H9 (cell line): ENCODE data around the gene TMCC2. TPM values are rescaled to one million over a fixed set of nuclear protein-coding genes. Genes with fewer than 3 reads are reported as not detected.
A peak's percentile ranks its signal among the peaks of the same experiment; 100 is the strongest.

Experiments
- DNase-seq: peaks from one replicate; pipeline ENCODE4 v3.0.0-alpha.2; 2017
- H2AFZ ChIP-seq: one replicate; pipeline ENCODE4 v1.6.1; 2013; ENCODE audit warnings: mild to moderate bottlenecking, low read length, control low read depth, moderate library complexity
- H2AK5ac ChIP-seq: 2 replicates; pipeline ENCODE4 v1.6.1; 2013; ENCODE audit warnings: low read length, control low read depth, mixed read lengths; ENCODE audit not compliant: insufficient read length
- H2BK120ac ChIP-seq: one replicate; pipeline ENCODE4 v1.6.1; 2013; ENCODE audit warnings: low read depth, mild to moderate bottlenecking, low read length, control low read depth, inconsistent platforms; ENCODE audit not compliant: poor library complexity, severe bottlenecking
- H2BK12ac ChIP-seq: 2 replicates; pipeline ENCODE4 v1.6.1; 2013; ENCODE audit warnings: low read length, control low read depth, mixed read lengths, low read depth; ENCODE audit not compliant: insufficient read length
- H2BK15ac ChIP-seq: 2 replicates; pipeline ENCODE4 v1.6.1; 2013; ENCODE audit warnings: low read depth, low read length, control low read depth
- H2BK20ac ChIP-seq: one replicate; pipeline ENCODE4 v1.6.1; 2013; ENCODE audit warnings: low read depth, mild to moderate bottlenecking, low read length, control low read depth, inconsistent platforms; ENCODE audit not compliant: poor library complexity, severe bottlenecking
- H2BK5ac ChIP-seq: 2 replicates; pipeline ENCODE4 v1.6.1; 2013; ENCODE audit warnings: low read length, control low read depth, mixed read lengths; ENCODE audit not compliant: insufficient read length
- H3K14ac ChIP-seq: 2 replicates; pipeline ENCODE4 v1.6.1; 2013; ENCODE audit warnings: low read length, control low read depth; ENCODE audit not compliant: insufficient read depth
- H3K18ac ChIP-seq: 2 replicates; pipeline ENCODE4 v1.6.1; 2013; ENCODE audit warnings: low read depth, mild to moderate bottlenecking, mixed read lengths, low read length, control low read depth; ENCODE audit not compliant: insufficient read length
- H3K23ac ChIP-seq: 2 replicates; pipeline ENCODE4 v1.6.1; 2013; ENCODE audit warnings: low read length, control low read depth, mixed read lengths, low read depth; ENCODE audit not compliant: insufficient read length
- H3K23me2 ChIP-seq: 2 replicates; pipeline ENCODE4 v1.6.1; 2013; ENCODE audit warnings: low read depth, mild to moderate bottlenecking, mixed read lengths, low read length, control low read depth; ENCODE audit not compliant: insufficient read length, poor library complexity, severe bottlenecking
- H3K27ac ChIP-seq: 2 replicates; pipeline ENCODE4 v1.5.1; 2013; ENCODE audit warnings: low read length, control low read depth, mixed read lengths, low read depth; ENCODE audit not compliant: insufficient read length
- H3K27me3 ChIP-seq: 2 replicates; pipeline ENCODE4 v1.6.1; 2013; ENCODE audit warnings: low read length, control low read depth, inconsistent platforms; ENCODE audit not compliant: insufficient read depth
- H3K4ac ChIP-seq: 2 replicates; pipeline ENCODE4 v1.6.1; 2013; ENCODE audit warnings: low read depth, mild to moderate bottlenecking, control low read depth, inconsistent platforms, low read length, moderate library complexity
- H3K4me1 ChIP-seq: 2 replicates; pipeline ENCODE4 v1.6.1; 2013; ENCODE audit warnings: low read length, control low read depth, inconsistent platforms; ENCODE audit not compliant: insufficient read depth
- H3K4me2 ChIP-seq: 2 replicates; pipeline ENCODE4 v1.6.1; 2013; ENCODE audit warnings: low read length, control low read depth, mixed read lengths; ENCODE audit not compliant: insufficient read length, insufficient read depth
- H3K56ac ChIP-seq: 2 replicates; pipeline ENCODE4 v1.6.1; 2013; ENCODE audit warnings: low read depth, mild to moderate bottlenecking, mixed read lengths, low read length, control low read depth; ENCODE audit not compliant: insufficient read length
- H3K79me1 ChIP-seq: 2 replicates; pipeline ENCODE4 v1.6.1; 2013; ENCODE audit warnings: low read depth, mild to moderate bottlenecking, moderate library complexity, low read length, control low read depth, inconsistent platforms; ENCODE audit not compliant: insufficient read depth, poor library complexity, severe bottlenecking
- H3K79me2 ChIP-seq: 2 replicates; pipeline ENCODE4 v1.6.1; 2013; ENCODE audit warnings: low read length, control low read depth, inconsistent platforms; ENCODE audit not compliant: insufficient read depth
- H3K9ac ChIP-seq: 2 replicates; pipeline ENCODE4 v1.6.1; 2013; ENCODE audit warnings: low read length, control low read depth, mixed read lengths; ENCODE audit not compliant: insufficient read length; ENCODE audit errors: extremely low read depth
- H3K9me3 ChIP-seq: one replicate; pipeline ENCODE4 v1.6.1; 2013; ENCODE audit warnings: low read depth, low read length, inconsistent platforms; ENCODE audit not compliant: control insufficient read depth
- H3T11ph ChIP-seq: one replicate; pipeline ENCODE4 v1.6.1; 2013; ENCODE audit warnings: mild to moderate bottlenecking, low read length, control low read depth, inconsistent platforms
- H4K20me1 ChIP-seq: one replicate; pipeline ENCODE4 v1.6.1; 2013; ENCODE audit not compliant: control insufficient read depth, insufficient read length, insufficient read depth
- H4K5ac ChIP-seq: 2 replicates; pipeline ENCODE4 v1.6.1; 2013; ENCODE audit warnings: low read depth, mild to moderate bottlenecking, mixed read lengths, low read length, control low read depth; ENCODE audit not compliant: insufficient read length
- H4K8ac ChIP-seq: replicated peaks from 2 replicates; pipeline ENCODE4 v1.6.1; 2013; ENCODE audit warnings: low read length, control low read depth, mixed read lengths, low read depth; ENCODE audit not compliant: insufficient read length
- H4K91ac ChIP-seq: 2 replicates; pipeline ENCODE4 v1.6.1; 2013; ENCODE audit warnings: low read depth, mild to moderate bottlenecking, moderate library complexity, mixed read lengths, low read length, control low read depth; ENCODE audit not compliant: insufficient read length
- H3K27ac Mint-ChIP-seq, 3 experiments: 2 replicates in 2 of 3; 3 replicates in 1 of 3; pipeline ENCODE4 v1.8.0; 2020 to 2021; ENCODE audit warnings: mixed read lengths in 3 of 3, mild to moderate bottlenecking in 1 of 3, moderate library complexity in 1 of 3
- H3K27me3 Mint-ChIP-seq: 2 replicates; pipeline ENCODE4 v1.8.0; 2021; ENCODE audit warnings: low read depth, mild to moderate bottlenecking, moderate library complexity, mixed read lengths
- H3K36me3 Mint-ChIP-seq, 3 experiments: 2 replicates in 2 of 3; 3 replicates in 1 of 3; pipeline ENCODE4 v1.8.0; 2020 to 2021; ENCODE audit warnings: low read depth in 3 of 3, mixed read lengths in 3 of 3; ENCODE audit not compliant: insufficient read depth in 1 of 3
- H3K4me1 Mint-ChIP-seq, 2 experiments: 2 replicates each; pipeline ENCODE4 v1.8.0; 2020; ENCODE audit warnings: mixed read lengths in 2 of 2
- H3K4me3 Mint-ChIP-seq, 2 experiments: 2 replicates in 1 of 2; 3 replicates in 1 of 2; pipeline ENCODE4 v1.8.0; 2020 to 2021; ENCODE audit warnings: mild to moderate bottlenecking in 2 of 2, mixed read lengths in 2 of 2, moderate library complexity in 1 of 2
- H3K9me3 Mint-ChIP-seq, 2 experiments: 2 replicates in 1 of 2; 3 replicates in 1 of 2; pipeline ENCODE4 v1.8.0; 2020; ENCODE audit warnings: mild to moderate bottlenecking in 2 of 2, mixed read lengths in 2 of 2, moderate library complexity in 1 of 2
- WGBS: extraction: QIAGEN DNeasy Blood & Tissue Kit; methylation state at CpG from one replicate; pipeline ENCODE4 v1.1.7; 2013; ENCODE audit warnings: missing lambda C conversion rate, low lambda C conversion rate, mixed read lengths; ENCODE audit not compliant: insufficient read length; ENCODE audit errors: extremely low coverage; 5-methylcytosine and 5-hydroxymethylcytosine counted together
- total RNA-seq: library from RNA; stranded (reverse); gene quantifications from 2 replicates; pipeline ENCODE4 v1.2.1, GENCODE V29; 2021
- TF ChIP-seq, protein P1 (sequence below): fragments of 200-600 bp; sonication (generic); conservative IDR thresholded peaks from 3 replicates; pipeline ENCODE4 v1.8.0; 2021; ENCODE audit warnings: antibody characterized with exemption, mild to moderate bottlenecking

Gene TMCC2
- total RNA-seq, 1 experiment from 2014 or later: 11.7 TPM

DNA sequence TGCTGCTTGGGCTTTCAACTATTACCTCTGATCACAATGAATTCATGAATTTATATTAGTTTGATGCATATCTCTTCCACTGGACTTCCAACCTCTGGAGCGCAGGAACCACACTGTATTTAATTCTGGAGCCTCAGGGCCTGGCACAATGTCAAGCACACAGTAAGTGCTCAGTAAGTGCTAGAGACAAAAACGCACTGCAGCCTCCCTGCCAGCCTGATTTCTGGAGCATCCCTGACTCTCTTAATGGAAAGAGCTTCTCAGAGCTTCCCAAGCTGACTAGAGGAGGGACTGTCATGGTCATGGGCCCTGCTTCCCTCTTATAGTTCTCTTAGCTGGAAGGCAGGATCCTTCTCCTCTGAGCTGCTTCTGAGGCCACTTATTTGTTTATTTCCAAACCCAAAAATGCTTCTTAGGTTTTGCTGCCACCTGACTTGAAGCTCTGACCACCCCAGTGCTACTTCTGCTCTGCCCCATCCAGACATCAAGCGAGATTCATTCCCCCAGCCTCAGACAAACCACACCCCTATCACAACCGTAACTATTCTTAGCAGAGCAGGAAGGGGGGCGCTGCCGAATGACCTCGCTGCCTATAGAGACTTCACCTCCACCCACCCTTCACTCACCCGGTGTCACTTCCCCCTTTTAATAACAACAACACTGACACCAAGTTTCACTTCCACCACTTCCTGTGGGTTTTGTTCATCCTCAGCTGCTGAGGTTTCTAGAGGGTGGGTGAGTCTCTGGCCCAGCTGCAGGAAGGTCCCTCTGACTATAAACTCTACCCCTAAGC is 60.2 kb downstream of the TMCC2 start:
- H3K4me2 ChIP-seq: no peak overlapping the region
- H3K9me3 ChIP-seq: no peaks in the 10 kb centered on the region
- H2BK20ac ChIP-seq: no peak overlapping the region
- H3K23me2 ChIP-seq: no peaks in the 10 kb centered on the region
- Mint-ChIP-seq H3K9me3 (no peaks in the 10 kb centered on the region), H3K27ac (peak overlapping the region; percentile 12 to 86 (median 45); a peak in 2 of 7 replicates), H3K27me3 (no peaks in the 10 kb centered on the region; the same call in 1 of the 2 replicates), H3K4me1 (peaks cover 51 to 59% of the 10 kb centered on the region in 2 experiments), H3K36me3 (no peaks in the 10 kb centered on the region), H3K4me3 (no peak overlapping the region; a peak in 1 of 5 replicates)
- H3T11ph ChIP-seq: no peak overlapping the region
- H3K56ac ChIP-seq: no peak overlapping the region
- H3K27me3 ChIP-seq: no peaks in the 10 kb centered on the region
- peak; percentile 51 for DNase-seq
- no peak overlapping the region for H3K14ac ChIP-seq
- H3K18ac ChIP-seq: peak overlapping the region; percentile 28
- H2BK120ac ChIP-seq: no peak overlapping the region
- no peak overlapping the region for H4K91ac ChIP-seq
- H2BK5ac ChIP-seq: no peak overlapping the region
- no peak overlapping the region for H3K27ac ChIP-seq
- H4K8ac ChIP-seq: no peak overlapping the region
- no peak overlapping the region for H2BK15ac ChIP-seq
- no peak overlapping the region for H2BK12ac ChIP-seq
- H3K79me1 ChIP-seq: no peaks in the 10 kb centered on the region
- TF ChIP-seq, protein P1, sequence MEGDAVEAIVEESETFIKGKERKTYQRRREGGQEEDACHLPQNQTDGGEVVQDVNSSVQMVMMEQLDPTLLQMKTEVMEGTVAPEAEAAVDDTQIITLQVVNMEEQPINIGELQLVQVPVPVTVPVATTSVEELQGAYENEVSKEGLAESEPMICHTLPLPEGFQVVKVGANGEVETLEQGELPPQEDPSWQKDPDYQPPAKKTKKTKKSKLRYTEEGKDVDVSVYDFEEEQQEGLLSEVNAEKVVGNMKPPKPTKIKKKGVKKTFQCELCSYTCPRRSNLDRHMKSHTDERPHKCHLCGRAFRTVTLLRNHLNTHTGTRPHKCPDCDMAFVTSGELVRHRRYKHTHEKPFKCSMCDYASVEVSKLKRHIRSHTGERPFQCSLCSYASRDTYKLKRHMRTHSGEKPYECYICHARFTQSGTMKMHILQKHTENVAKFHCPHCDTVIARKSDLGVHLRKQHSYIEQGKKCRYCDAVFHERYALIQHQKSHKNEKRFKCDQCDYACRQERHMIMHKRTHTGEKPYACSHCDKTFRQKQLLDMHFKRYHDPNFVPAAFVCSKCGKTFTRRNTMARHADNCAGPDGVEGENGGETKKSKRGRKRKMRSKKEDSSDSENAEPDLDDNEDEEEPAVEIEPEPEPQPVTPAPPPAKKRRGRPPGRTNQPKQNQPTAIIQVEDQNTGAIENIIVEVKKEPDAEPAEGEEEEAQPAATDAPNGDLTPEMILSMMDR: no peak
- H2AFZ ChIP-seq: no peak overlapping the region
- no peaks in the 10 kb centered on the region for H3K79me2 ChIP-seq
- H3K4ac ChIP-seq: no peak overlapping the region
- H4K5ac ChIP-seq: no peak overlapping the region
- no peak overlapping the region for H3K9ac ChIP-seq
- peaks cover 2% of the 10 kb centered on the region for H4K20me1 ChIP-seq
- H3K4me1 ChIP-seq: peaks cover 6% of the 10 kb centered on the region; the same call in 1 of the 2 replicates
- no CpG with 5 or more reads among the region's 8 CpGs for WGBS
- H2AK5ac ChIP-seq: no peak overlapping the region
- H3K23ac ChIP-seq: no peak overlapping the region
